ENCODE results near the gene PLEKHF1.

DNA sequence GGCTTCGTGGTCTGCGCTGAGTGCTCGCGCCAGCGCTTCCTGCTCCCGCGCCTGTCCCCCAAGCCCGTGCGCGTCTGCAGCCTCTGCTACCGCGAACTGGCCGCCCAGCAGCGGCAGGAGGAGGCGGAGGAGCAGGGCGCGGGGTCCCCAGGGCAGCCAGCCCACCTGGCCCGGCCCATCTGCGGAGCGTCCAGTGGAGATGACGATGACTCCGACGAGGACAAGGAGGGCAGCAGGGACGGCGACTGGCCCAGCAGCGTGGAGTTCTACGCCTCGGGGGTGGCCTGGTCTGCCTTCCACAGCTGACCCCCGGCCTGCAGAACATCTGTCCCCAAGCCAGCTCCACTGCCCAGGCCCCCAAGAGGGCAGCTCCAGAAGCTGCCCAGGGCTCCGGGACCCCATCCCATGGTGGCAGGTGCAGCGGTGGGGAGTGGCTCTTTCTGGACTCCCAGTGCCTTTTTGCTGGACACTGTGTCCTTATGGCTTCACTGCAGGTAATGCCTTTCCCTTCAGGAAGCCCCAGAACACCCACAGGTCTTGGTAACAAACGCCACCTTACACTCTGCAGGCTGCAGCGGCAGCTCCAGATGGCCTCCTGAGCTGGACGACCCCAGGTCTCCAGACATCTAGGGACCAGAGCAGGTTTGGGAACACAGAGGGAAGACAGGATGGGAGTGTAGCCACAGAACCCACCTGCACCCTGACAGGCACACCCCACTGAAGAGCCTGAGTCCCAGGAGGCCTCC, 9.3 kb downstream of the PLEKHF1 start:
- TF ChIP-seq, protein P1, sequence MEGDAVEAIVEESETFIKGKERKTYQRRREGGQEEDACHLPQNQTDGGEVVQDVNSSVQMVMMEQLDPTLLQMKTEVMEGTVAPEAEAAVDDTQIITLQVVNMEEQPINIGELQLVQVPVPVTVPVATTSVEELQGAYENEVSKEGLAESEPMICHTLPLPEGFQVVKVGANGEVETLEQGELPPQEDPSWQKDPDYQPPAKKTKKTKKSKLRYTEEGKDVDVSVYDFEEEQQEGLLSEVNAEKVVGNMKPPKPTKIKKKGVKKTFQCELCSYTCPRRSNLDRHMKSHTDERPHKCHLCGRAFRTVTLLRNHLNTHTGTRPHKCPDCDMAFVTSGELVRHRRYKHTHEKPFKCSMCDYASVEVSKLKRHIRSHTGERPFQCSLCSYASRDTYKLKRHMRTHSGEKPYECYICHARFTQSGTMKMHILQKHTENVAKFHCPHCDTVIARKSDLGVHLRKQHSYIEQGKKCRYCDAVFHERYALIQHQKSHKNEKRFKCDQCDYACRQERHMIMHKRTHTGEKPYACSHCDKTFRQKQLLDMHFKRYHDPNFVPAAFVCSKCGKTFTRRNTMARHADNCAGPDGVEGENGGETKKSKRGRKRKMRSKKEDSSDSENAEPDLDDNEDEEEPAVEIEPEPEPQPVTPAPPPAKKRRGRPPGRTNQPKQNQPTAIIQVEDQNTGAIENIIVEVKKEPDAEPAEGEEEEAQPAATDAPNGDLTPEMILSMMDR (IDR thresholded peaks at IDR 0.05) = no peak
- TF ChIP-seq POLR2A (IDR thresholded peaks at IDR 0.05) = no peak
